Kidney epithelial cell (primary cell): ENCODE measurements around the gene MRPL1. TPM values are rescaled to one million over a fixed set of nuclear protein-coding genes. Genes with fewer than 3 reads are reported as not detected.

Source experiments
- DNase-seq: peaks from one replicate; pipeline ENCODE4 v3.0.0-alpha.2; 2010; ENCODE audit warnings: low read depth
- H3K27me3 ChIP-seq: 2 replicates; pipeline ENCODE4 v1.6.0; 2011; ENCODE audit warnings: low read length; ENCODE audit not compliant: control insufficient read depth, insufficient read depth
- H3K36me3 ChIP-seq: 2 replicates; pipeline ENCODE4 v1.5.1; 2011; ENCODE audit warnings: low read length; ENCODE audit not compliant: control insufficient read depth, insufficient read depth
- H3K4me3 ChIP-seq: 2 replicates; pipeline ENCODE4 v1.5.1; 2011; ENCODE audit warnings: low read depth, mild to moderate bottlenecking, control low read depth, low read length
- CTCF ChIP-seq: IDR thresholded peaks from 2 replicates; pipeline ENCODE4 v1.5.1; 2011; ENCODE audit warnings: mild to moderate bottlenecking, moderate library complexity, low read length, control low read depth, inconsistent platforms; ENCODE audit not compliant: insufficient read depth, poor library complexity, severe bottlenecking
- total RNA-seq: library from RNA; depleted of rRNA; stranded (reverse); fragments of >200 nt; gene quantifications from 2 replicates; pipeline ENCODE4 v1.2.3, GENCODE V29; 2015

The MRPL1 gene
- total RNA-seq, 1 donor from 2014 or later = 35.8 TPM

GRCh38 chr4:77845400-77845799 is 17.2 kb upstream of the MRPL1 start:
- no peak for TF ChIP-seq CTCF
- no peak for DNase-seq
- Histone ChIP-seq H3K27me3 (no peaks in the 10 kb centered on the region), H3K4me3 (no peak overlapping the region), H3K36me3 (no peaks in the 10 kb centered on the region)

- Histone ChIP-seq H3K27me3 (no peaks in the 10 kb centered on the region), H3K4me3 (no peak overlapping the region), H3K36me3 (no peaks in the 10 kb centered on the region)
- DNase-seq = no peak
- TF ChIP-seq CTCF = no peak
Measured at GRCh38 chr4:77845929-77846328, 16.7 kb upstream of the MRPL1 start.

GRCh38 chr4:77848508-77848907 is 14.1 kb upstream of the MRPL1 start:
- no peak overlapping the region for H3K4me3 ChIP-seq
- no peak for DNase-seq
- H3K27me3 ChIP-seq = no peaks in the 10 kb centered on the region
- no peaks in the 10 kb centered on the region for H3K36me3 ChIP-seq
- no peak for TF ChIP-seq CTCF

GRCh38 chr4:77849278-77849965 is 13.2 kb upstream of the MRPL1 start:
- Histone ChIP-seq H3K27me3 (no peaks in the 10 kb centered on the region), H3K4me3 (no peak overlapping the region), H3K36me3 (no peaks in the 10 kb centered on the region)
- TF ChIP-seq CTCF = no peak
- DNase-seq = no peak

- no peak for TF ChIP-seq CTCF
- H3K36me3 ChIP-seq = no peaks in the 10 kb centered on the region
- no peaks in the 10 kb centered on the region for H3K27me3 ChIP-seq
- no peak overlapping the region for H3K4me3 ChIP-seq
- no peak for DNase-seq
Measured at GRCh38 chr4:77852892-77853495, 9.6 kb upstream of the MRPL1 start.
